ENCODE results near the gene SLC7A7. TPM values are rescaled to one million over a fixed set of nuclear protein-coding genes. Genes with fewer than 3 reads are reported as not detected.
"Not testable (repeated sequence)": the region's sequence is repeated elsewhere in the genome, so short reads cannot be mapped to it uniquely, and the experiment has no call there.

The SLC7A7 gene
- polyA plus RNA-seq, 1 donor from 2014 or later: not detected

GRCh38 chr14:22726012-22726411 lies 89.2 kb downstream of the SLC7A7 start:
- Histone ChIP-seq H3K27ac (ENCODE audit: low read length) (no peak overlapping the region), H4K20me1 (ENCODE audit: insufficient read depth) (no peaks in the 10 kb centered on the region), H3K4me3 (ENCODE audit: low read length) (no peak overlapping the region), H3K9me3 (ENCODE audit: low read length) (no peaks in the 10 kb centered on the region), H3F3A (ENCODE audit: insufficient read depth, low read length, poor library complexity, severe bottlenecking) (no peaks in the 10 kb centered on the region), H3K36me3 (ENCODE audit: insufficient read depth, low read length) (no peaks in the 10 kb centered on the region), H3K27me3 (ENCODE audit: insufficient read depth, low read depth, low read length) (no peaks in the 10 kb centered on the region), H3K4me2 (ENCODE audit: low read length) (no peak overlapping the region), H2AFZ (ENCODE audit: low read depth, low read length) (no peak overlapping the region), H3K9me2 (ENCODE audit: insufficient read depth, low read length) (no peaks in the 10 kb centered on the region), H3K9ac (ENCODE audit: low read length) (no peak overlapping the region), H3K79me2 (replicated peaks; ENCODE audit: insufficient read depth, low read length) (no peaks in the 10 kb centered on the region)
- TF ChIP-seq TAF1 (IDR thresholded peaks at IDR 0.05; ENCODE audit: low read depth): no peak

- not testable (repeated sequence) for H3K27ac ChIP-seq (ENCODE audit: low read length); H3K36me3 ChIP-seq (ENCODE audit: insufficient read depth, low read length); H3K4me2 ChIP-seq (ENCODE audit: low read length)
These were observed 89.9 kb downstream of the SLC7A7 start for GRCh38 chr14:22725374-22725773.

GRCh38 chr14:22724847-22725246 lies 90.4 kb downstream of the SLC7A7 start:
- H3K4me2 ChIP-seq (ENCODE audit: low read length); H3K9me3 ChIP-seq (ENCODE audit: low read length); H3K4me3 ChIP-seq (ENCODE audit: low read length); H3K27me3 ChIP-seq (ENCODE audit: insufficient read depth, low read depth, low read length); H3K79me2 ChIP-seq (replicated peaks; ENCODE audit: insufficient read depth, low read length); H3K36me3 ChIP-seq (ENCODE audit: insufficient read depth, low read length); H3K9me2 ChIP-seq (ENCODE audit: insufficient read depth, low read length); H2AFZ ChIP-seq (ENCODE audit: low read depth, low read length); H3K9ac ChIP-seq (ENCODE audit: low read length); H4K20me1 ChIP-seq (ENCODE audit: insufficient read depth); H3F3A ChIP-seq (ENCODE audit: insufficient read depth, low read length, poor library complexity, severe bottlenecking); H3K27ac ChIP-seq (ENCODE audit: low read length): not testable (repeated sequence)

More at GRCh38 chr14:22725374-22725773, 89.9 kb downstream of the SLC7A7 start:
- H3K9ac ChIP-seq (ENCODE audit: low read length); H3K9me3 ChIP-seq (ENCODE audit: low read length); H3K4me3 ChIP-seq (ENCODE audit: low read length); H4K20me1 ChIP-seq (ENCODE audit: insufficient read depth); H3K79me2 ChIP-seq (replicated peaks; ENCODE audit: insufficient read depth, low read length); H2AFZ ChIP-seq (ENCODE audit: low read depth, low read length); H3K9me2 ChIP-seq (ENCODE audit: insufficient read depth, low read length); H3F3A ChIP-seq (ENCODE audit: insufficient read depth, low read length, poor library complexity, severe bottlenecking); H3K27me3 ChIP-seq (ENCODE audit: insufficient read depth, low read depth, low read length): not testable (repeated sequence)

GRCh38 chr14:22723815-22724214 lies 91.4 kb downstream of the SLC7A7 start:
- H3K27me3 ChIP-seq (ENCODE audit: insufficient read depth, low read depth, low read length): no peaks in the 10 kb centered on the region
- no peak overlapping the region for H2AFZ ChIP-seq (ENCODE audit: low read depth, low read length)
- H3K27ac ChIP-seq (ENCODE audit: low read length): no peak overlapping the region
- no peaks in the 10 kb centered on the region for H3K9me2 ChIP-seq (ENCODE audit: insufficient read depth, low read length)
- H3F3A ChIP-seq (ENCODE audit: insufficient read depth, low read length, poor library complexity, severe bottlenecking): no peaks in the 10 kb centered on the region
- no peak overlapping the region for H3K4me3 ChIP-seq (ENCODE audit: low read length)
- no peak overlapping the region for H3K4me2 ChIP-seq (ENCODE audit: low read length)
- H3K9me3 ChIP-seq (ENCODE audit: low read length): no peaks in the 10 kb centered on the region
- no peaks in the 10 kb centered on the region for H3K79me2 ChIP-seq (replicated peaks; ENCODE audit: insufficient read depth, low read length)
- no peaks in the 10 kb centered on the region for H4K20me1 ChIP-seq (ENCODE audit: insufficient read depth)
- H3K9ac ChIP-seq (ENCODE audit: low read length): no peak overlapping the region
- TF ChIP-seq POLR2AphosphoS5 (IDR thresholded peaks at IDR 0.05) (no peak), MXI1 (conservative IDR thresholded peaks at IDR 0.05; ENCODE audit: poor library complexity, severe bottlenecking) (no peak), SMC3 (conservative IDR thresholded peaks at IDR 0.05; ENCODE audit: poor library complexity) (no peak), TAF1 (IDR thresholded peaks at IDR 0.05; ENCODE audit: low read depth) (no peak), EP300 (conservative IDR thresholded peaks at IDR 0.05; ENCODE audit: poor library complexity, severe bottlenecking) (no peak), CTCF (IDR thresholded peaks at IDR 0.05; ENCODE audit: poor library complexity, severe bottlenecking) (no peak)
- H3K36me3 ChIP-seq (ENCODE audit: insufficient read depth, low read length): no peaks in the 10 kb centered on the region

Small RNA genes within 50 kb of the gene (small RNA-seq; reads per million reads assigned to genes)
- gene RF00019: 0 to 1.2 (median 0) reads per million in 3 experiments
- 0 reads per million in 3 experiments for gene RF00588

Other genes starting within 250 kb of the SLC7A7 start
- gene DAD1, start 226.2 kb downstream of the SLC7A7 start, polyA plus RNA-seq: 297 and 369 TPM in 2 replicates
- 2.6 and 3.0 TPM in 2 replicates for gene ABHD4, start 217.1 kb downstream of the SLC7A7 start, polyA plus RNA-seq
- gene OR6J1, start 171.1 kb downstream of the SLC7A7 start, polyA plus RNA-seq: not detected in 2 replicates
- 60.7 and 76.1 TPM in 2 replicates for gene OXA1L, start 48.7 kb downstream of the SLC7A7 start, polyA plus RNA-seq
- 87.9 and 161 TPM in 2 replicates for gene MRPL52, start 14.5 kb upstream of the SLC7A7 start, polyA plus RNA-seq
- gene MMP14, start 21.1 kb upstream of the SLC7A7 start, polyA plus RNA-seq: 0.30 and 1.5 TPM in 2 replicates
- gene LRP10, start 56.3 kb upstream of the SLC7A7 start, polyA plus RNA-seq: 0.22 and 1.1 TPM in 2 replicates
- gene REM2, start 67.8 kb upstream of the SLC7A7 start, polyA plus RNA-seq: 28.6 and 31.1 TPM in 2 replicates
- 83.7 and 96.7 TPM in 2 replicates for gene RBM23, start 103.7 kb upstream of the SLC7A7 start, polyA plus RNA-seq
- 102 and 114 TPM in 2 replicates for gene PRMT5, start 113.9 kb upstream of the SLC7A7 start, polyA plus RNA-seq
- gene HAUS4, start 141.7 kb upstream of the SLC7A7 start, polyA plus RNA-seq: 3.2 and 12.1 TPM in 2 replicates
- gene AJUBA, start 167.1 kb upstream of the SLC7A7 start, polyA plus RNA-seq: 0.52 and 1.9 TPM in 2 replicates
- 4.7 and 7.1 TPM in 2 replicates for gene C14orf93, start 194.7 kb upstream of the SLC7A7 start, polyA plus RNA-seq
- 147 and 168 TPM in 2 replicates for gene PSMB5, start 219.5 kb upstream of the SLC7A7 start, polyA plus RNA-seq
- not detected in 2 replicates for gene PSMB11, start 226.8 kb upstream of the SLC7A7 start, polyA plus RNA-seq
- gene CDH24, start 242.1 kb upstream of the SLC7A7 start, polyA plus RNA-seq: 31.7 and 37.0 TPM in 2 replicates

Data from neural cell (in vitro differentiated cells).